GM23338 (cell line): ENCODE results near the gene SPDYE17. TPM values are rescaled to one million over a fixed set of nuclear protein-coding genes. Genes with fewer than 3 reads are reported as not detected.
"Not testable (repeated sequence)": the region's sequence is repeated elsewhere in the genome, so short reads cannot be mapped to it uniquely, and the experiment has no call there.

Experiments used
- ATAC-seq: fragments of 200-7000 bp; cut with Tn5 transposase; 3 replicates; pipeline ENCODE4 v1.9.1; 2020
- DNase-seq: peaks from one replicate; pipeline ENCODE4 v3.0.0-alpha.2; 2015; ENCODE audit warnings: low spot score
- H2AFZ ChIP-seq: fragments of 200-600 bp; sonication (generic); 2 replicates; pipeline ENCODE4 v1.8.0; 2016; ENCODE audit warnings: antibody characterized with exemption, mild to moderate bottlenecking, moderate library complexity
- H3F3A ChIP-seq: fragments of 200-600 bp; sonication (generic); replicated peaks from 2 replicates; pipeline ENCODE4 v1.8.0; 2017; ENCODE audit warnings: antibody characterized with exemption, mixed run types, low read depth
- H3K27ac ChIP-seq: fragments of 200-600 bp; sonication (generic); 2 replicates; pipeline ENCODE4 v1.6.1; 2016; ENCODE audit warnings: low read depth
- H3K27me3 ChIP-seq: fragments of 200-600 bp; sonication (generic); 2 replicates; pipeline ENCODE4 v1.8.0; 2016; ENCODE audit warnings: mild to moderate bottlenecking, mixed run types, moderate library complexity; ENCODE audit not compliant: insufficient read depth
- H3K36me3 ChIP-seq: fragments of 200-600 bp; sonication (generic); 2 replicates; pipeline ENCODE4 v1.8.0; 2016; ENCODE audit warnings: mild to moderate bottlenecking; ENCODE audit not compliant: insufficient read depth
- H3K4me1 ChIP-seq: fragments of 200-600 bp; sonication (generic); 2 replicates; pipeline ENCODE4 v1.8.0; 2016; ENCODE audit warnings: mild to moderate bottlenecking, moderate library complexity; ENCODE audit not compliant: insufficient read depth
- H3K4me2 ChIP-seq: fragments of 200-600 bp; sonication (generic); 2 replicates; pipeline ENCODE4 v1.7.1; 2017; ENCODE audit warnings: mixed run types
- H3K4me3 ChIP-seq: fragments of 200-600 bp; sonication (generic); 2 replicates; pipeline ENCODE4 v1.6.1; 2016; ENCODE audit warnings: mixed run types
- H3K79me2 ChIP-seq: fragments of 200-600 bp; sonication (generic); replicated peaks from 2 replicates; pipeline ENCODE4 v1.8.0; 2017; ENCODE audit warnings: mild to moderate bottlenecking; ENCODE audit not compliant: insufficient read depth
- H3K9me2 ChIP-seq: fragments of 200-600 bp; sonication (generic); 2 replicates; pipeline ENCODE4 v1.8.0; 2017; ENCODE audit not compliant: insufficient read depth
- H4K20me1 ChIP-seq: fragments of 200-600 bp; sonication (generic); replicated peaks from 2 replicates; pipeline ENCODE4 v1.8.0; 2017; ENCODE audit warnings: mild to moderate bottlenecking; ENCODE audit not compliant: insufficient read depth
- H3K27ac Mint-ChIP-seq: 2 replicates; pipeline ENCODE4 v1.8.0; 2020; ENCODE audit warnings: inconsistent platforms, mild to moderate bottlenecking, moderate library complexity, mixed read lengths
- H3K27me3 Mint-ChIP-seq: 3 replicates; pipeline ENCODE4 v1.8.0; 2022; ENCODE audit warnings: low read depth, mild to moderate bottlenecking, moderate library complexity, mixed read lengths, inconsistent platforms; ENCODE audit not compliant: insufficient read depth, poor library complexity
- H3K36me3 Mint-ChIP-seq: 3 replicates; pipeline ENCODE4 v1.8.0; 2021; ENCODE audit warnings: low read depth, mild to moderate bottlenecking, inconsistent platforms, moderate library complexity, mixed read lengths
- H3K4me1 Mint-ChIP-seq: 3 replicates; pipeline ENCODE4 v1.8.0; 2020; ENCODE audit warnings: mild to moderate bottlenecking, inconsistent platforms, mixed read lengths
- H3K4me3 Mint-ChIP-seq: 3 replicates; pipeline ENCODE4 v1.8.0; 2021; ENCODE audit warnings: moderate library complexity, mild to moderate bottlenecking, inconsistent platforms, mixed read lengths
- H3K9me3 Mint-ChIP-seq: 3 replicates; pipeline ENCODE4 v1.8.0; 2020; ENCODE audit warnings: moderate library complexity, mild to moderate bottlenecking, inconsistent platforms, mixed read lengths
- long read RNA-seq: library from polyadenylated mRNA; unstranded; transcript quantifications from one replicate; pipeline ENCODE4 v2.0.0, GENCODE V29; 2020; ENCODE audit not compliant: unreplicated experiment
- polyA plus RNA-seq: library from polyadenylated mRNA; unstranded; fragments of >200 nt; fragmentation: Nextera tagmentation; extraction: Ambion mirVana; gene quantifications from 2 replicates; pipeline ENCODE4 v1.2.1, GENCODE V29; 2016
- total RNA-seq: library from RNA; depleted of rRNA; stranded (reverse); fragments of >200 nt; shearing (Covaris generic); gene quantifications from 2 replicates; pipeline ENCODE4 v1.2.3, GENCODE V29; 2014; rRNA removed

The SPDYE17 gene
- total RNA-seq, result not detected in 2 replicates
- polyA plus RNA-seq, result not detected in 2 replicates
- long read RNA-seq, result 0 reads

GRCh38 chr7:77032261-77032660, at the start of gene SPDYE17:
Gene SPDYE17 (minus strand): TSS chr7:77032361. CDS start chr7:77030570, 1,791 bp downstream.
- ATAC-seq, H3F3A ChIP-seq, H3K9me2 ChIP-seq, H3K4me2 ChIP-seq, H2AFZ ChIP-seq, H3K4me3 Mint-ChIP-seq, H3K27me3 Mint-ChIP-seq, H3K4me3 ChIP-seq, H3K79me2 ChIP-seq, H3K27ac Mint-ChIP-seq, H3K36me3 Mint-ChIP-seq, H3K36me3 ChIP-seq, H3K9me3 Mint-ChIP-seq, H4K20me1 ChIP-seq, H3K4me1 ChIP-seq, DNase-seq, H3K27ac ChIP-seq, H3K27me3 ChIP-seq, H3K4me1 Mint-ChIP-seq: not testable (repeated sequence)

- not testable (repeated sequence) for H2AFZ ChIP-seq, H3K27ac ChIP-seq
Observed at GRCh38 chr7:77080236-77080635, 48.1 kb upstream of the SPDYE17 start.

GRCh38 chr7:77079624-77080023, 47.5 kb upstream of the SPDYE17 start:
- not testable (repeated sequence) for H3K4me3 ChIP-seq, H2AFZ ChIP-seq, H3K9me3 Mint-ChIP-seq, H4K20me1 ChIP-seq, H3K9me2 ChIP-seq, H3K27ac ChIP-seq, DNase-seq, H3K36me3 Mint-ChIP-seq, H3K27me3 Mint-ChIP-seq, H3K27ac Mint-ChIP-seq, ATAC-seq, H3K4me2 ChIP-seq, H3F3A ChIP-seq, H3K27me3 ChIP-seq, H3K4me1 Mint-ChIP-seq, H3K4me3 Mint-ChIP-seq, H3K4me1 ChIP-seq, H3K36me3 ChIP-seq, H3K79me2 ChIP-seq

More at GRCh38 chr7:77080236-77080635, 48.1 kb upstream of the SPDYE17 start:
- H4K20me1 ChIP-seq, H3K4me3 Mint-ChIP-seq, H3K4me3 ChIP-seq, H3K4me2 ChIP-seq, H3K9me2 ChIP-seq, DNase-seq, H3K27me3 ChIP-seq, H3K9me3 Mint-ChIP-seq, H3K79me2 ChIP-seq, ATAC-seq, H3K27me3 Mint-ChIP-seq, H3K4me1 Mint-ChIP-seq, H3K36me3 Mint-ChIP-seq, H3F3A ChIP-seq, H3K27ac Mint-ChIP-seq, H3K36me3 ChIP-seq, H3K4me1 ChIP-seq: not testable (repeated sequence)

- not testable (repeated sequence) for H3F3A ChIP-seq, H3K4me2 ChIP-seq, H3K27ac Mint-ChIP-seq, ATAC-seq, H3K4me1 Mint-ChIP-seq, H4K20me1 ChIP-seq, H3K4me1 ChIP-seq, H3K4me3 ChIP-seq, H3K36me3 ChIP-seq, H3K36me3 Mint-ChIP-seq, H3K27ac ChIP-seq, H3K9me3 Mint-ChIP-seq, H3K27me3 Mint-ChIP-seq, H3K27me3 ChIP-seq, DNase-seq, H2AFZ ChIP-seq, H3K9me2 ChIP-seq, H3K79me2 ChIP-seq, H3K4me3 Mint-ChIP-seq
Observed at GRCh38 chr7:77079112-77079511, 47.0 kb upstream of the SPDYE17 start.

- H3K9me3 Mint-ChIP-seq, H3K36me3 Mint-ChIP-seq, DNase-seq: not testable (repeated sequence)
Observed at GRCh38 chr7:77077060-77077459, 44.9 kb upstream of the SPDYE17 start.

GRCh38 chr7:77074786-77075396, 42.7 kb upstream of the SPDYE17 start:
- DNase-seq, H3K27ac Mint-ChIP-seq: not testable (repeated sequence)

More at GRCh38 chr7:77077060-77077459, 44.9 kb upstream of the SPDYE17 start:
- not testable (repeated sequence) for H3K27me3 ChIP-seq, H3K27ac ChIP-seq, H3K4me3 Mint-ChIP-seq, H3K4me1 Mint-ChIP-seq, H3K79me2 ChIP-seq, H3K27ac Mint-ChIP-seq, ATAC-seq, H3K27me3 Mint-ChIP-seq, H4K20me1 ChIP-seq, H3K4me3 ChIP-seq, H2AFZ ChIP-seq, H3K4me1 ChIP-seq, H3K36me3 ChIP-seq, H3F3A ChIP-seq, H3K9me2 ChIP-seq, H3K4me2 ChIP-seq

GRCh38 chr7:77071108-77071507, 38.9 kb upstream of the SPDYE17 start:
- not testable (repeated sequence) for H3K27me3 Mint-ChIP-seq, ATAC-seq, H3K4me1 ChIP-seq, DNase-seq, H3K9me2 ChIP-seq, H3K9me3 Mint-ChIP-seq, H3K4me3 ChIP-seq, H3F3A ChIP-seq, H3K4me3 Mint-ChIP-seq, H3K4me2 ChIP-seq, H3K36me3 ChIP-seq, H3K27ac Mint-ChIP-seq, H3K79me2 ChIP-seq, H3K27me3 ChIP-seq, H3K4me1 Mint-ChIP-seq, H4K20me1 ChIP-seq, H3K27ac ChIP-seq, H2AFZ ChIP-seq
- H3K36me3 Mint-ChIP-seq, result peaks cover 30% of the 10 kb centered on the region

More at GRCh38 chr7:77074786-77075396, 42.7 kb upstream of the SPDYE17 start:
- not testable (repeated sequence) for H3K4me3 Mint-ChIP-seq, ATAC-seq, H3K9me2 ChIP-seq, H3K79me2 ChIP-seq, H3K4me1 Mint-ChIP-seq, H3F3A ChIP-seq, H2AFZ ChIP-seq, H3K27ac ChIP-seq, H4K20me1 ChIP-seq, H3K9me3 Mint-ChIP-seq, H3K4me1 ChIP-seq, H3K4me2 ChIP-seq, H3K27me3 Mint-ChIP-seq, H3K36me3 ChIP-seq, H3K4me3 ChIP-seq, H3K27me3 ChIP-seq
- peaks cover 20% of the 10 kb centered on the region for H3K36me3 Mint-ChIP-seq
